ES-I3 (cell line): Measurements from ENCODE around the gene MAGI2.

Experiments
- H3K36me3 ChIP-seq: 2 replicates; pipeline ENCODE4 v1.6.1; 2013; ENCODE audit warnings: mild to moderate bottlenecking, low read length, control low read depth, moderate library complexity; ENCODE audit not compliant: insufficient read depth
- H3K4me1 ChIP-seq: 2 replicates; pipeline ENCODE4 v1.6.1; 2013; ENCODE audit warnings: mild to moderate bottlenecking, control low read depth, low read length; ENCODE audit not compliant: insufficient read depth
- H3K9ac ChIP-seq: 2 replicates; pipeline ENCODE4 v1.6.1; 2013; ENCODE audit warnings: low read depth, mild to moderate bottlenecking, low read length, moderate library complexity
- H3K9me3 ChIP-seq: 2 replicates; pipeline ENCODE4 v1.6.1; 2013; ENCODE audit warnings: mild to moderate bottlenecking, low read length, moderate library complexity; ENCODE audit not compliant: control insufficient read depth, insufficient read depth

Gene MAGI2

GRCh38 chr7:79377097-79377496, 76.4 kb downstream of the MAGI2 start:
- Histone ChIP-seq H3K36me3 (no peaks in the 10 kb centered on the region), H3K9me3 (no peaks in the 10 kb centered on the region), H3K4me1 (no peaks in the 10 kb centered on the region), H3K9ac (no peak overlapping the region)

- H3K9me3 ChIP-seq: no peaks in the 10 kb centered on the region
- no peaks in the 10 kb centered on the region for H3K36me3 ChIP-seq
- no peak overlapping the region for H3K9ac ChIP-seq
- no peaks in the 10 kb centered on the region for H3K4me1 ChIP-seq
Measured at GRCh38 chr7:79376299-79377025, 77.0 kb downstream of the MAGI2 start.

GRCh38 chr7:79361214-79361613, 92.3 kb downstream of the MAGI2 start:
- Histone ChIP-seq H3K9ac (no peak overlapping the region), H3K4me1 (no peaks in the 10 kb centered on the region), H3K36me3 (no peaks in the 10 kb centered on the region), H3K9me3 (no peaks in the 10 kb centered on the region)

GRCh38 chr7:79359827-79360226, 93.6 kb downstream of the MAGI2 start:
- no peak overlapping the region for H3K9ac ChIP-seq
- H3K36me3 ChIP-seq: no peaks in the 10 kb centered on the region
- H3K4me1 ChIP-seq: no peaks in the 10 kb centered on the region
- H3K9me3 ChIP-seq: no peaks in the 10 kb centered on the region

- Histone ChIP-seq H3K36me3 (no peaks in the 10 kb centered on the region), H3K9ac (no peak overlapping the region), H3K4me1 (no peaks in the 10 kb centered on the region), H3K9me3 (no peaks in the 10 kb centered on the region)
Measured at GRCh38 chr7:79357101-79357500, 96.4 kb downstream of the MAGI2 start.

GRCh38 chr7:79353720-79354468, 99.6 kb downstream of the MAGI2 start:
- Histone ChIP-seq H3K36me3 (no peaks in the 10 kb centered on the region), H3K9me3 (no peaks in the 10 kb centered on the region), H3K9ac (no peak overlapping the region), H3K4me1 (no peaks in the 10 kb centered on the region)

GRCh38 chr7:79352323-79352722, 101.1 kb downstream of the MAGI2 start:
- Histone ChIP-seq H3K9me3 (no peaks in the 10 kb centered on the region), H3K4me1 (no peaks in the 10 kb centered on the region), H3K9ac (no peak overlapping the region)

GRCh38 chr7:79347351-79347750, 106.1 kb downstream of the MAGI2 start:
- Histone ChIP-seq H3K9ac (no peak overlapping the region), H3K4me1 (no peaks in the 10 kb centered on the region), H3K9me3 (no peaks in the 10 kb centered on the region), H3K36me3 (no peaks in the 10 kb centered on the region)

More at GRCh38 chr7:79352323-79352722, 101.1 kb downstream of the MAGI2 start:
- no peaks in the 10 kb centered on the region for H3K36me3 ChIP-seq

GRCh38 chr7:79341902-79342301, 111.6 kb downstream of the MAGI2 start:
- H3K4me1 ChIP-seq: no peaks in the 10 kb centered on the region
- H3K9me3 ChIP-seq: no peaks in the 10 kb centered on the region
- no peaks in the 10 kb centered on the region for H3K36me3 ChIP-seq
- no peak overlapping the region for H3K9ac ChIP-seq

GRCh38 chr7:79340212-79340611, 113.3 kb downstream of the MAGI2 start:
- Histone ChIP-seq H3K9ac (no peak overlapping the region), H3K4me1 (no peaks in the 10 kb centered on the region), H3K36me3 (no peaks in the 10 kb centered on the region), H3K9me3 (no peaks in the 10 kb centered on the region)

- no peak overlapping the region for H3K9ac ChIP-seq
- H3K4me1 ChIP-seq: no peaks in the 10 kb centered on the region
- H3K36me3 ChIP-seq: no peaks in the 10 kb centered on the region
- H3K9me3 ChIP-seq: no peaks in the 10 kb centered on the region
Measured at GRCh38 chr7:79339208-79339925, 114.1 kb downstream of the MAGI2 start.

GRCh38 chr7:79337717-79338116, 115.8 kb downstream of the MAGI2 start:
- no peak overlapping the region for H3K9ac ChIP-seq
- H3K9me3 ChIP-seq: no peaks in the 10 kb centered on the region
- no peaks in the 10 kb centered on the region for H3K36me3 ChIP-seq
- no peaks in the 10 kb centered on the region for H3K4me1 ChIP-seq

- Histone ChIP-seq H3K9me3 (no peaks in the 10 kb centered on the region), H3K36me3 (no peaks in the 10 kb centered on the region), H3K4me1 (no peaks in the 10 kb centered on the region), H3K9ac (no peak overlapping the region)
Measured at GRCh38 chr7:79334841-79335240, 118.6 kb downstream of the MAGI2 start.

GRCh38 chr7:79334334-79334733, 119.1 kb downstream of the MAGI2 start:
- Histone ChIP-seq H3K9me3 (no peaks in the 10 kb centered on the region), H3K36me3 (no peaks in the 10 kb centered on the region), H3K4me1 (no peaks in the 10 kb centered on the region), H3K9ac (no peak overlapping the region)

- Histone ChIP-seq H3K9ac (no peak overlapping the region), H3K4me1 (no peaks in the 10 kb centered on the region), H3K36me3 (no peaks in the 10 kb centered on the region), H3K9me3 (no peaks in the 10 kb centered on the region)
Measured at GRCh38 chr7:79332091-79332490, 121.4 kb downstream of the MAGI2 start.
